ENCODE measurements around the gene ANKRD42.
"Not testable (repeated sequence)": the region's sequence is repeated elsewhere in the genome, so short reads cannot be mapped to it uniquely, and the experiment has no call there.

ANKRD42 gene

DNA sequence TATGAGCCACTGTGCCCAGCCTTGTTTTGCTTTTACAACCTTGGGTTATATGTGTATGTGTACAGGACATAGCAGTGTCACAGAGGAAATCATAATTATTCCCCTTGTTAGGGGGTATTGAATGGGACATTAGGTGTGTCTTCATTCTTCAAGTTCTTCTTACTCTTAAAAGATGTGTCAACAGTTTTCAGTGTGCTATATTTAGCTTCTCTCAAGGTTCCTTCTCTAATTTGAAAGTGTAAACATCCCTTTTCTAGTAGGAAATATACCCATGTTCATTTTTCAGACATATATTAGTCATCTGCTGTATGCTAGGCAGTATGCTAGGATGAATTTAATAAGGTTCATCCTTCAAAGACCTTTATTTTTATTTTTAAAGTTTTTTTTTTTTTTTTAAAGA lies 19.5 kb upstream of the ANKRD42 start:
- no peak for DNase-seq

DNA sequence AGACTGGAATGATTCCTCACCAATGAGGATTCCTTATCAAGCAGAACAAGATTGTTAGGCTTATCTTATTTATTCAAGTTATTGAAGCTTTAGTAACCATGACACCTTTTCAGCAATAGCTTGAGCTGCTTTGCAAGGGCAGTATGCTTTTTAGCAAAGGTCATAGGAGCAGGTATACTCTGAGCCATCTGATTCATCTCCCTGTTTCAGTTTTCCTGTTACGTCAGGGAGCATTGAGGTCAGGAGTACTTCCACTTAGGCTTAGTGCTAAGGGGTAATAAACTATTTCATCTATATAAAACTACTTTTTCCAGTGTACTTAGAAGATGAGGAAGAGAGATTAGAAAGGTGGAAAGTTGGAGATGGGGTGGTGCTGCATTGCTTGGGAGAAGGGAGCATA lies 17.7 kb upstream of the ANKRD42 start:
- no peak for DNase-seq

DNA sequence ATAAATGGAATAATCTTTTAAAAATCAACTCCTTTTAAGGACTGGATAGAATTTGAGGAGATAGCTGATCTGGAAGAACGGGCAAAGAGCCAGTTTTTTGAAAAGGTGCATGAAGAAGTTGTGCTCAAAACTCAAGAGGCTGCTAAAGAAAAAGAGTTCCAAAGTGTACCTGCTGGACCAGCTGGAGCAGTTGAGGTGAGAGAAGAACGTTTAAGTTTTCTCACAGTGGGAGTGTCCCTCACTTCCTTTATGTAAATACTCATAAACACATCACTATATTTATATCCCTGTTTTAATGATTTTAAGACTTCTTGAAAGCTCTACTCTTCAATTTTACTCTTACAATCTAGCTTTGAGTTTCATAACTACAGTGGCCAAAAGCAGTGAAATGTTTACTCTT lies 11.7 kb upstream of the ANKRD42 start:
- peak; percentile 27 for DNase-seq

DNA sequence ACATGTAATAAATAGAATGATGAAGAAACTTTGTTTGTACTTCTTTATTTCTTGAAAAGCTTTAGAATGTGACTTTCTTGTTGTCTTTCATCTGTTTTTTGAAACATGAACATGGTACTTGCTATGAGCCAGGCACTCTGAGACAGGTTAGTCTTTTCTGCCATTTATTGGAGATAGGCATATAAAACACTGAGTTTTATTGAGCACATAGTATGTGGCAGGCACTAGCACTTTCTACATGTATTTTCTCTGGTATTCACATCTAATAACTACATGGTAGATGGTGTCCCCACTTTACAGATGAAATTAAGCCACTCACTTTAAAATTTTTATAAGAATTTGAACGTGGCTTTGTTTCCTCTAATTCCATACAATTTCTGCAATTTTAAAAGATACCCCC lies 7.7 kb upstream of the ANKRD42 start:
- no peak for DNase-seq

DNA sequence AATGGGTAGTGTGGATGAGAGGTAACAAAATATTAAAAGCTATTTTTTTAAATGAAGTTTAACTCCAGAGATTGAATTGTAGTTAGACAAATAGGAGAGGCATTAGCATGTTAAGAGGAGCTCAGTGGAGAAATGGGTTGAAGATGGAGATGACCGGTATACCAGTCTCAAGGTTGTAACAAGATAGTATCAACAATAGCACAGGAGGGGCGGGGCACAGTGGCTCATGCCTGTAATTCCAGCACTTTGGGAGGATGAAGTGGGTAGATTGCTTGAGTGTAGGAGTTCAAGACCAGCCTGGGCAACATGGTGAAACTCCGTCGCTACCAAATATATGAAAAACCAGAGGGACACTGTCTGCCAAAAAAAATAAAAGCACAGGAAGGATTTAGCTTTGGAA lies 6.0 kb upstream of the ANKRD42 start:
- DNase-seq, result no peak

DNA sequence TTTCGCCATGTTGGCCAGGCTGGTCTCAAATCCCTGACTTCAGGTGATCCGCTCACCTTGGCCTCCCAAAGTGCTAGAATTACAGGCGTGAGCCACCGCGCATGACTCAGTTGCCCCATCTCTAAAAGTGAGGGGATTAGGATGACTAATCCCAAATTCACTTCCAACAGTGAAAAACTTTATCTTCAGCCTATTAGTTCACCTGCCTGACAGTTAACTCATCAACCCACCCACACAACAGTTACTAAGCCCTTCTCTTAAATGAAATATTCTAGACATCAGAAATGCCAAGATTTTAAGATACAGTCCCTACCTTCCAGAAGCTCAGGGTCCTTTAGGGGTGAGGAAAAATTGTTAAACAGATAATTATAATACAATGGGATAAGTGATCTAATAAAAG lies 2.0 kb upstream of the ANKRD42 start:
- no peak for DNase-seq

DNA sequence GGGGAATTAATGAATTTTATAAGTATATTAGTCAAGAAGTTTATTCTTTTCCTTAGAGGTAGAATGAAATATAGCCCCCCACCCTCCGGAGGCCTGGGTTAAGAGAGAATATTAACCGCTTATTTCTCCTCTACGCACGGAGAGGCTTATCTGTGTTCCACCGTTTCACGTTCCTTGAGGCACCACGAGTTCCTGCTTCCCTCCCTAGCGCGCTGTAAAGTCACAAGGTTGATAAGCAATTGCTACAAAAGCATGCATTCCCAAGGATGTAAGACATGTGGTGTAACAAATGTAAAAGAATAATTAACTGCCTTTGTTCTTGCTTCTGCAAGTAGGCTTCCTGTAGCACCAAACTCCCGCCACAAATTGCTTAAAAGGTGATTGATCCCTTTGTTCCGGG lies 1.5 kb upstream of the ANKRD42 start:
- no peak for DNase-seq

DNA sequence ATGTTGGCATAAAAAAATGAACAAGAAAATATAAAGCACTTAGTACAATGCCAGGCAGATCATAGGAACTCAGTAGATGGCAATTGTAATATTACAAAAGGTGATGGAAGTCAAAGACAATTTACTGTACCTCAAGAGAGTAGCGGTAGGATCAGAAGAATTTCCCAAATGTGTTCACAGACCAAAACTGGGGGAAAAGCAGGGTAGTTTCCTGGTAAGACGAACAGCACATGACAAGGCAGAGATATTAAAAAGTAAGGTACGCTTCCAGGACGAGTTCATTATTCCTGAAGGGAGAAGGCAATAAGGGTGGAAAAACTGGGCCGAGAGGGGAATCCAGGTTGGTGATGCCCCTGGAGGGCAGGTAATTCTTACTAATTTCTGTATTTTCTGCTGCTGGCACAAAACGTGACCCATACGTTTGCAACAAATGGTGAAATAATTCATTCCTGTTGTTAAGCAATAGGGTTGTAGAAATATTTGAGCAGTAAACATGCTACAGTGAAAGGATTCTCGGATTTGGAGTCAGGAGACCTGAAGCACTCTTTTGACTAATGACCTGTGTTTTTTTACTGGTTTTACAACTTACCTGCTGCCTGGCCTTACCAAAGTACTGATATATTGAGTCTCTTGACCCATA lies 786 bp upstream of the ANKRD42 start:
- no peak for DNase-seq

DNA sequence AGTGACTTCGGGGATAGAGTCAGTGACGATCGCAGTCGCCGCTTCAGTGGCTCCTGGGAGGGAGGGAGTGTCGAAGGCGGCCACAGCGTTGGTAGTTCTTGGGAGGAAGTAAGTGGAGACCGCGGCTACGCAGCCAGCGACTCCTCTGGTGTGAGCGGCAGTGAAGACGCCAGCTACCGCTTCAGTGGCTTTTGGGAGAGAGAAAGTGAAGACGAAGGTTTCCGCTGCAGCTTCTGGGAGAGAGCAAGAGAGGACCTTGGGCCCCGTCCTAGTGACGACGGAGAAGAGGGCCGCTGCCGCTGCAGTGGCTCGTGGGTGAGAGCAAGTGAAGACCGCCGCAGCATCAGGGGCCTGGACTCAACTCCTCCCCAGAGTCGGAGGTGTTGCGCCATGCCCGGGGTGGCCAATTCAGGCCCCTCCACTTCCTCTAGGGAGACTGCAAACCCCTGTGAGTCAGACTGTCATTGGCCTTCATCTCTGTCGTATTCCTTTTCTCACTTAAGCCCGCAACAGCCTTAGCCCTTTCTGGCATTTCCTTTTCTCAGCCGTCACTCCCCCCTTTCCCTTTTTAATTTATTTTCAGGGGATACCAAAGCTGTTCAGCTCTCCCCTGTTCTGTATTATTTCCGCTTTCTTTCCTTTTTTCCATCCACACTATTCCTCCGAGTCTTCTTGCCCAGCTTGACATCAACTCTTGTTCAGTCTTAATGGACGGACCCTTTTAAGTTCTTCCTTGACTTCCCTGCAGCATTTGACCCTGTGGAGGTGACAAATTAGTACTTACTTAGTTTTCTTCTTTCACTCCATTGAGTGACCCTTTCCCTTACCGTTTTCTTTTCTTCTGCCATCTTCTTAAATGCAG lies 1.0 kb downstream of the ANKRD42 start:
- DNase-seq, result peak; percentile 16

DNA sequence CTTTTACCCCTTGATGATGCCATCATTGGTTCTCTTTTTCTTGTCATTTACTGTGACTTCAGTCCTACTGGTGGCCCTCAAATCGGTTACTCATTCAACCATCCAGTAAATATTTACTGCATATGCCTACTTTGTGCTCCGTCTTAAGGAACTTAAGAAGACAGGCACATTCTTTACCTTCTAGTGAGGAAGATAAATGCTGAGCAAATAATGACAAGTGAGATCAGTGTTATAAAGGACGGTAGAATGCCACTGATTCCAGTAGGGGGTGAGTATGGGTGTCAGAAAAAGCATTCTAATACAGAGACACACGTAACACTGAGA lies 1.6 kb downstream of the ANKRD42 start:
- DNase-seq, result no peak

DNA sequence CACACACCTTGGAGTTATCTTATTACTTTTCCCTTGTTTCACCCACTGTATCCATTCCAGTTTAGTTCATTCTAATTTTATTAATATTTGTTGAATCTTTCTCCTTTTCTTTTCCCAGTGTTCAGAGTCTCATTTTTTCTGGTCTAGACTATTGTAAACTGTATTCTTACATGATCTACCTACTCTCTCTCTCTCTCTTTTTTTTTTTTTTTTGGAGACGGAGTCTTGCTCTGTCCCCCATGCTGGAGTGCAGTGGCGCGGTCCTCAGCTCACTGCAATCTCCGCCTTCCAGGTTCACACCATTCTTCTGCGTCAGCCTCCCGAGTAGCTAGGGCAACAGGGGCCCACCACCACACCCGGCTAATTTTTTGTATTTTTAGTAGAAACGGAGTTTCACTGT lies 2.1 kb downstream of the ANKRD42 start:
- DNase-seq, result no peak

DNA sequence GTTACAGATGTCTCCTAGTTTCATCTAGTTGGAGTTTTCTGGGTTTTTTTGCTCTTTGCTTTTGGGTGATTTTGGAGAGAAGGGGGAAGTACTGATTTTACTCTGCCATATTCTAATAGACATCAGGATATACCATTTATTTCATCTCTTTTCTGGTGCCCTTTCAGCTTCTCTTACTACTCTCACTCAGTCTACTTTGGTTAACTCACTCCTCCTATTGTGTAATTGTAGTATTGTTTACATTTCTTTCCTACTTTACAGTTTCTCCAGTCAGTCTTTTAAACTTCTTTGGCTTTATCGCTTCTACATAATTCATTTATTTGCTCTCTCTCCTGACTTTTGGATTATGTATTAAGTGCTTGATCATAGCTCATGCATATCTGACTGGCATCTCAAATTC lies 6.5 kb downstream of the ANKRD42 start:
- DNase-seq, result no peak

DNA sequence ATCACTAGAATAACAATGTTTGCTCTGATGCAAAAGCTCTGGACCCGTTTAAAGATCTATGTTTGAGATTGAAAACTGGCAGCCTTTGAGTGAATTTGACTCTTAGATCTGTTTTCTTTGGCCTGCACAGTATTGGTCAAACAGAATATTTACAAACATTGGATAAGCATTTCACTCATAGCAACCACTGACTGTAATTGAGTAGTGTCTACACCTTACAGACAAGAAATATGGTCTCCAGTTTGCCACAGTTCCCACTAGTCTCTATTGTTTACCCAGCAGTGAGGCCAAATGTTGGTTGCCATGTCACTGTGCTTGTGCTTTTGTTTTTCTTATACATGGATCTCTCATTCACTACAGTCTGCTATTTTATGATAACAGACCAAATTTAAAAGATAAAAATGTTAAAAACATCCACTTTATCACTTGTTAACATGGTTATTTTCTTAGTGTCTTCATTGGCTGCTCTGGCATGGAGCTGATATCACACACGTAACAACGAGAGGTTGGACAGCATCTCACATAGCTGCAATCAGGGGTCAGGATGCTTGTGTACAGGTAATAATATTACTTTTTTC lies 12.2 kb downstream of the ANKRD42 start:
- DNase-seq, result no peak

DNA sequence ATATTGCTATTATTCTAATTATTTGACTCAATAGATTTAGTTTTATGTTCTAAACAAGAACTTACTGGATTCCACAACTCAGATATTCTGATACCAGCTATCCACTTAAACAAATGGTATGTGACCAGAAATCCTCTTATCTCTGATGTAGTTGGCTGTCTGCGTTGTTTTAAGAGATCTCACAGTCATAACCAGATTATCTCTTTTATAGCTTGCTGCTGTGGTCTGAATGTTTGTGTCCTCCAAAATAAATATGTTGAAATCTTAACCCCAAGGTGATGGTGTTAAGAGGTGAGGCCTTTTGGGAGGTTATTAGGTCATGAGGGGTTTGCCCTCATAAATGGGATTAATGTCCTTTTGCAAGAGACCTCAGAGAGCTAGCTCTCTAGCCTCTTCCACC lies 12.7 kb downstream of the ANKRD42 start:
- DNase-seq, result no peak

DNA sequence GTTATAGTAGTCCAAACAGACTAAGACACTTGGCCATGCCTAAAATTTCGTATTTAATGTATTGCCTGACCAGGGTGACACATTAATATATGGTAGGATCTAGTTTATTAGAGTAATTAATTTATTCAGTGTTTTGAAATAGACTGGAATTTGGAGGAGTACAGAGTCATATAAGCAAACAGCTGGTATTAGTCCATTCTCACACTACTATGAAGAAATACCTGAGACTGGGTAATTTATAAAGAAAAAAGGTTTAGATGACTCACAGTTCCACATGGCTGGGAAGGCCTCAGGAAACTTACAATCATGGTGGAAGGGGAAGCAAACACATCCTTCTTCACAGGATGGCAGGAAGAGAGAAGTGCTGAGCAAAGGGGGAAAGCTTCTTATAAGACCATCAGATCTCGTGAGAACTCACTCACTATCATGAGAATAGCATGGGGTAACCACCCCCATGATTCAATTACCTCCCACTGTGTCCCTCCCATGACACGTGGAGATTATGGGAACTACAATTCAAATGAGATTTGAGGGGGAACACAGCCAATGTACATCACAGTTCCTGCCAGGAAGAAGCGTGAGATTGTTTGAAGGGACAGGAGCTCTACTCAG lies 13.4 kb downstream of the ANKRD42 start:
- not testable (repeated sequence) for DNase-seq

DNA sequence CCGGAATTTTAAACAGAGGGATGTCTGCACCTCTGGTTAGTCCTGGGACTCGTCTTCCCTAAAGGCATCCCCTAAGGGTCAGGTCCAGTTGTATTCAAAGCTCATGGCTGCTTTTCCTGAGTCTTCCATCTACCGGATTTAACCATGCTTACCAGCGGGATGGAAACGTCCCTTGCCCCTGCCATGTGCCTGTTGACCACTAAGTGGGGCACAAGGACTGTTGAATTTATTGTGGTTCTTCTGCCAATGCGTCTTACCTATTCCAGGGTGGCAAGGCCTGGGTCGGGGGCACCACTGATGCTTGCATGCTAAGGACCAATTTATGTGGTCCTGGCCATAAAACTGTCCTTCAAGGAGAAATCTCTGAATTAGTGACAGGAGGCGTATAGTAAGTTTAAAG lies 25.6 kb downstream of the ANKRD42 start:
- no peak for DNase-seq

DNA sequence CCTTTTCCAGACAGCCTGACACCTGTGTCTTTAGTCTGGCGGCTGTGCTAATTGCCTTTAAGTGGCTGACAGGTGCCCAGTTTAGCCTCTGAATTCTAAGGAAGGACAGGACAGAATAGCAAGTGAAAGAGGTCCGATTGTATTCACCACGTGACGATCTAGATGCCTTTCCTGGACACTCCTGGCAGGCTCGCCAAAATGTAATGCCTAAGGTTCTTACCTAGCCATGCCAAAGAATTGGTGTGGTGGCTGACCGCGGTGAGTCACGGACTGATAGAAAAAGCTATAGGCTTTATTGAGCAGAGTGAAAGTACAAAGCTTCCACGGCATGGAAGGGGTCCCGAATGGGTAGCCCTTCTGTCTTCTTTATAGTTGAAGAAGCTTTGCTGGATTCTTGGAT lies 26.7 kb downstream of the ANKRD42 start:
- DNase-seq, result peak; percentile 29

DNA sequence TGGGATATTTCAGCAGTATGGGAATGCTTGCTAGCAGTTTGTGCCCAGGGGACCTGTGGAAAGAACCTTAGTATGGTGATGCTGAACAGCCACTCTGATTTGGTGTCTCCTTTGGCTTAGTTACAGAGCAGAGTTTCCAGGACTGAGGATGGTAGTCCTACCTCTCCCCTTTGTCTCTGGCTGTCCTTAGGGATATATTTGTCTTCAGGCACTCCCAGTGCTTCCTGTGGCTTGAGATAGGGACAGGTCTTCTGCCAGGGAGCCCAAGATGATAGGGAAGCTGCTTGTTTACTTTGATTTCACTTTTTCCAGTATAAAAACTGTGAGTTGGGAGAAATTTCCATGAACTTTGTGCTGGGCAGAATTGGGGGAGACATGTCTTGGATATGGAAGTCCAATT lies 28.2 kb downstream of the ANKRD42 start:
- no peak for DNase-seq

DNA sequence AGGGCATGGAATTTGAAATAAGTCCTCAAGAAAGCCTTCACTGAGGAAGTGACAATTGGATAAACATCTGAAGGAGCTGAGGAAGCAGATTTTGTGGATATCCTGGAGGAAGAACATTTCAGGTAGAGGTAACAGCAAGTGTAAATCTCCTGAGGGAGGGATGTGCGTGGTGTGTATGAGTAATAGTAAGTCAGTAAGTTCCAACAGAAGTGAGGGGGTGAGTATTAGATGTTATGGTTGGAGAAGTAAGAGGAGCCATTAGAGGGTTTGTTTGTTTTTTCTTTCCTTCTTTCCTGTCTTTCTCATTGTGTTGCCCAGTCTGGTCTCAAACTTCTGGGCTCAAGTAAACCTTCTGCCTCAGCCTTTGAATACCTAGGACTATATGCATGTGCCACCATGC lies 29.0 kb downstream of the ANKRD42 start:
- no peak for DNase-seq

DNA sequence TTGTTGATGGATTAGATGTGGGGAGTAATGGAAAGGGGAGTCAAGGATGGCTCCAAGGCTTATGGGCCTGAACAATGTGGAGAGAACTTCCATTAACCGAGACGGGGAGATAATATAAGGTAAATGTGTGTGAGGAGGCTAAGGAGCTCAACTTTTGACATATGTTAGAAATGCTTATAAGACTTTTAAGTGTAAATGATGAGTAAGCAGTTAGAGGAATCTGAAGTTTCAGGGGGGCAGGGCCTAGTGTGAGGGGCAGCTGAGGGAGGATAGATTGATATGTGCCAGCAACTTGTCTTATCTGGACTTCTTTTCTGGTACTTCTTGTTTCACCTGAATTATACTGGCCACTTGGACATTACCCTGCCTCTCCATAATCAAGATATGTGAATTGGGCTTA lies 29.9 kb downstream of the ANKRD42 start:
- DNase-seq, result no peak

DNA sequence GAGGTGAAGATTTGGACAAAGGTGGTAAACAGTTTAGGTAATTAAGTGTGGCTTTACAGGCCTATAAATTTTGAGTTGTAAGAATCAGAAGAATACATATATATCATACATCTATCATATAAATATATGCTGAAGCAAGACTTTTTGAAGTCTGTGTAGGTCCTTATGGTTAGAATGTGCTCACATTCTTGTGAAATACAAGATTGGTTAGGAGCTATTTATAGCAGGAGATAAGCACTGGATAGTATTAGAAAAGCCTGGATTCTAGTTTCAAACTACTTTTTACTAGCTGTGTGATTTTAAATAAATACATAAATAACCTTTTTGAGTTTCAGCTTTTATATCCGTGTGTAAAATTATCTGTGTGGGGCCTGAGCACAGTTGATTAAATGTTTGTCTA lies 42.3 kb downstream of the ANKRD42 start:
- no peak for DNase-seq

DNA sequence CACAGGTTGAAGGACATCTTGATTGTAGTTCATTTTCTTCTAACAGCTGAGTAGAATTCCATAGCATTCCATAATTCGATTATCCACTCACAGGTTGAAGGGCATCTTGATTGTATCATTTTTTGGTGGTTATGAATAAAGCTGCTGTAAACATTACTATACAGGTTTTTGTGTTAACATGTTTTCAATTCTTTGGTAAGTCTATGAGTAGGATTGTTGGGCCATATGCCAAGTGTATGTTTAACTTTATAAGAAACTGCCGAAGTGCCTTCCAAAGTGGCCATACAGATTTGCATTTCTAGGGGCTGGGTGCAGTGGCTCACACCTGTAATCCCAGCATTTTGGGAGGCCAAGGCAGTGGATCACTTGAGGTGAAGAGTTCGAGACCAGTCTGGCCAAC lies 44.6 kb downstream of the ANKRD42 start:
- DNase-seq, result no peak

DNA sequence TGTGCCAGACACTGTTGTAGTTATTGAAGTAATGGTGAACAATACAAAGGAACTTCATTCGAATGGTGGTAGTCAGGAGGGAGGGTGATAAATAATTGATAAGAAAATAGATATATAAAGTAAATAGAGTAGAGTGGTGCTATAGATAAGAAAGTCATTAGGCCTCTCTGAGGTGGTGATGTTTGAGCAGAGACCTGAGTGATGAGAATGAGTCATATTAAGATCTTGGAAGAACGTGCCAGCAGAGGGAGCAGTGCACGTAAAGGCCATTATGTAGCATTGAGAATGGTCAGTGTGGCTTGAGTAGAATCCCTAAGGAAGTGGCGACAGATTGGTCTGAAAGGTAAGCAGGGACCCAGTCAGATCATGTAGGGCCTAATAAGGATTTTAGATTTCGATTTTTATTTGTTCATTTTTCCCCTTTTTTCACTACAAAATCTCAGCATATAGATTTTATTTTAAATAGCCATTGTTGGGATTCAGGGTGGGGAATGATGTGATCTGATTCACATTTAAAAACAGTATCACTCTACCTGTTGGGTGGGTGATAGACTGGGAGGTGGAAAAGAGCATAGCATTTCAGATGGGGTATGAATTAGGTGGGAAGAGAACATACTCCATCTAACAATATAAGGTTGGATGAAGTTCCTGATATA lies 47.9 kb downstream of the ANKRD42 start:
- no peak for DNase-seq

DNA sequence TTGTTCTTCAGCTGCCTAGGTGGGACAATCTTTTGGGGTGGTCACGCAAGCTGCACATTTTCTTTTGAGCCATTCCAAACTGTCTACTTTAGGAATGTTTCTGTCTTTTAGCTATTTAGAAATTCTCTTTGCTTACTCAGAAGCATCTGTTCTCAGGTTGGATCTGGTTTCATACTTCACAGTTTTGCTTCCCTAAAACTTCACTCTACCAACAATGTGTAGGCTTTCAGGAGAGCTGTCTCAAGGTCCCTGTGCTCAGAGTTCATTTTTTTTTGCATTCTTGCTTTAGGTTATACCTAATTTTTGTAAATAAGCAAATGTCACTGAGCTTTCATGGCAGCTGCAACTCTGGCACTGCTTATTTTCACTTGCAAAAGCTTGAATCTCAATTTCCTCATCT lies 55.9 kb downstream of the ANKRD42 start:
- no peak for DNase-seq

All from DMS79 (cell line).